GM12865 (cell line): ENCODE measurements around the gene OCA2.

Experiments
- DNase-seq: peaks from one replicate; pipeline ENCODE4 v3.0.0; 2010; ENCODE audit warnings: low read depth
- H3K4me3 ChIP-seq: 2 replicates; pipeline ENCODE4 v1.5.1; 2011; ENCODE audit warnings: mild to moderate bottlenecking, low read depth, low read length, control low read depth
- TF ChIP-seq, protein P1 (sequence below): IDR thresholded peaks from 2 replicates; pipeline ENCODE4 v1.5.1; 2011; ENCODE audit warnings: low read length, control low read depth, low read depth, inconsistent platforms; ENCODE audit not compliant: insufficient read depth; ENCODE audit errors: missing control alignments

The OCA2 gene

DNA sequence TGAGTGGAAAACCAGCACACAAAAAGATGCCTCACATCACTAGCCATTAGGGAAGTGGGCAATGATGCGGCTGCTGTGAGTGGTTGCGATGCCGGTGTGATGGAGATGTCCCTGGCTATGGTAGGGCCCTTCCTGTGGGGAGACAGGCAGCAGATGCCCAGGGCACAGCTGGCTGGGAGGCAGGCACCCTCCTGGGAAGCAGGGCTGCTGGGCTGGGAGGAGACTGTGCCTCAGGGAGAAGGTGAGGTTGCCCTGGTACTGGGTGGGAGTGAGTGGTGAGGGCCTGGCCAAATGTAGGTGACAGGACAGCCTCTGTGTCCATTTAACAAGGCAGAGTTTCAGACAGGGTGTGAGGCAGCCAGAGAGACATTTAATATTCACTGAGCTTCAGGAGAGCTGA lies 335.6 kb downstream of the OCA2 start:
- no peak overlapping the region for H3K4me3 ChIP-seq
- TF ChIP-seq, protein P1, sequence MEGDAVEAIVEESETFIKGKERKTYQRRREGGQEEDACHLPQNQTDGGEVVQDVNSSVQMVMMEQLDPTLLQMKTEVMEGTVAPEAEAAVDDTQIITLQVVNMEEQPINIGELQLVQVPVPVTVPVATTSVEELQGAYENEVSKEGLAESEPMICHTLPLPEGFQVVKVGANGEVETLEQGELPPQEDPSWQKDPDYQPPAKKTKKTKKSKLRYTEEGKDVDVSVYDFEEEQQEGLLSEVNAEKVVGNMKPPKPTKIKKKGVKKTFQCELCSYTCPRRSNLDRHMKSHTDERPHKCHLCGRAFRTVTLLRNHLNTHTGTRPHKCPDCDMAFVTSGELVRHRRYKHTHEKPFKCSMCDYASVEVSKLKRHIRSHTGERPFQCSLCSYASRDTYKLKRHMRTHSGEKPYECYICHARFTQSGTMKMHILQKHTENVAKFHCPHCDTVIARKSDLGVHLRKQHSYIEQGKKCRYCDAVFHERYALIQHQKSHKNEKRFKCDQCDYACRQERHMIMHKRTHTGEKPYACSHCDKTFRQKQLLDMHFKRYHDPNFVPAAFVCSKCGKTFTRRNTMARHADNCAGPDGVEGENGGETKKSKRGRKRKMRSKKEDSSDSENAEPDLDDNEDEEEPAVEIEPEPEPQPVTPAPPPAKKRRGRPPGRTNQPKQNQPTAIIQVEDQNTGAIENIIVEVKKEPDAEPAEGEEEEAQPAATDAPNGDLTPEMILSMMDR: no peak
- DNase-seq: no peak

DNA sequence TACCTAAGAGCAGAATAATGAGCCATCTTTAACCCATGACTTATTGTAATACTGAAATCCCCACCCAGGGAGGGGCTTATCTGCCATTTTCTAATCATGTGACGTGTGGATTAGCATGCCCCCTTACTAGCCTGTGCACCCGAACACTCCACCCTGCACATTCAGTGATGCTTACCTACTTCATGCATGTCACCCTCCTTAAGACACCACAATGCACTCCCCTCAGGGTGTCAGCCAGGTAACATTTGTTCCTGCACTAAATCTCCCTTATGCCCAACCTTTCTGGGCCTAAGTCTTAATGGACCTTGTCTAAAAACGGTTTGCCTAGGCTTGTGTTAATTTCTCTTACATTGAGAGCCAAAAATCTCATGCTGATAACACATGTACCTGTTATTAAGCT lies 336.6 kb downstream of the OCA2 start:
- no peak for DNase-seq
- TF ChIP-seq, protein P1: no peak

GRCh38 chr15:27757052-27757451 lies 342.1 kb downstream of the OCA2 start:
- no peak overlapping the region for H3K4me3 ChIP-seq
- TF ChIP-seq, protein P1: no peak
- DNase-seq: no peak

More for the DNA sequence above, 336.6 kb downstream of the OCA2 start:
- no peak overlapping the region for H3K4me3 ChIP-seq

GRCh38 chr15:27752691-27753090 lies 346.4 kb downstream of the OCA2 start:
- no peak for DNase-seq
- H3K4me3 ChIP-seq: no peak overlapping the region
- TF ChIP-seq, protein P1: no peak

GRCh38 chr15:27747997-27748396 lies 351.1 kb downstream of the OCA2 start:
- H3K4me3 ChIP-seq: no peak overlapping the region
- no peak for DNase-seq
- TF ChIP-seq, protein P1: no peak

DNA sequence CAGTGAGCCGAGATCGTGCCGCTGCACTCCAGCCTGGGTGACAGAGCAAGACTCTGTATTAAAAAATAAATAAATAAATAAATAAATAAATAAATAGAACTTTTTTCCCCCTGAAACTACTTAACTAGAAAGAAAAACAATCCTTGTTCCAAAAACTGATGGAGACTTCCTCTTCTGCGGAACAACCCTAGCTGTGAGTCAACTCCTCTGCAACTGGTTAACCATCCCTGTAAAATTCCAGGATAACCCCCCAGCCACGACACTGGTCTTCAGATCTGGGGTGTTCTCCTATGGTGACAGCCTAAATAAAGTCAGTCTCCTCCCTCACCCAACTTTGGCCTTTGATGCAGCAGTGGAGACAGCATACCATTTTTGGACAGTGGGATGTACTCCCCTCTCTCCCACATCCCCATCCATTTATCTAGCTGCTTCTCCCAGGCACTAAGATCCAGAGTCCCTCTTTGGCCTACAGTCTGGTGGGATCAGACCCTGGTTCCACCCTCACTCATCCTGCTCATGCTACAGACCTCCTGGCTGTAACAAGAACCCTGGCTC lies 352.6 kb downstream of the OCA2 start:
- no peak overlapping the region for H3K4me3 ChIP-seq
- DNase-seq: no peak
- TF ChIP-seq, protein P1: no peak

GRCh38 chr15:27744641-27745040 lies 354.5 kb downstream of the OCA2 start:
- DNase-seq: no peak
- TF ChIP-seq, protein P1: no peak
- H3K4me3 ChIP-seq: no peak overlapping the region
